ENCODE measurements around the gene YEATS2. TPM values are rescaled to one million over a fixed set of nuclear protein-coding genes. Genes with fewer than 3 reads are reported as not detected.

YEATS2 gene
- total and polyA plus RNA-seq, 2 experiments from 2014 or later: 15.2 to 72.8 TPM

DNA sequence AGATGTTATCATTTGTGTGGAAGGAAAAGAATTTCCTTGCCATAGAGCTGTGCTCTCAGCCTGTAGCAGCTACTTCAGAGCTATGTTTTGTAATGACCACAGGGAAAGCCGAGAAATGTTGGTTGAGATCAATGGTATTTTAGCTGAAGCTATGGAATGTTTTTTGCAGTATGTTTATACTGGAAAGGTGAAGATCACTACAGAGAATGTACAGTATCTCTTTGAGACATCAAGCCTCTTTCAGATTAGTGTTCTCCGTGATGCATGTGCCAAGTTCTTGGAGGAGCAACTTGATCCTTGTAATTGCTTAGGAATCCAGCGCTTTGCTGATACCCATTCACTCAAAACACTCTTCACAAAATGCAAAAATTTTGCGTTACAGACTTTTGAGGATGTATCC is 47.0 kb upstream of the YEATS2 start (continued):
- TF ChIP-seq EZH2phosphoT487 (IDR thresholded peaks at IDR 0.05; ENCODE audit: unreplicated experiment): no peak
- TF ChIP-seq ZNF114 (CRISPR knock-in tag; IDR thresholded peaks at IDR 0.05): no peak
- TF ChIP-seq EZH2 (IDR thresholded peaks at IDR 0.05; ENCODE audit: low read depth, unreplicated experiment): no peak
- TF ChIP-seq, protein P1, sequence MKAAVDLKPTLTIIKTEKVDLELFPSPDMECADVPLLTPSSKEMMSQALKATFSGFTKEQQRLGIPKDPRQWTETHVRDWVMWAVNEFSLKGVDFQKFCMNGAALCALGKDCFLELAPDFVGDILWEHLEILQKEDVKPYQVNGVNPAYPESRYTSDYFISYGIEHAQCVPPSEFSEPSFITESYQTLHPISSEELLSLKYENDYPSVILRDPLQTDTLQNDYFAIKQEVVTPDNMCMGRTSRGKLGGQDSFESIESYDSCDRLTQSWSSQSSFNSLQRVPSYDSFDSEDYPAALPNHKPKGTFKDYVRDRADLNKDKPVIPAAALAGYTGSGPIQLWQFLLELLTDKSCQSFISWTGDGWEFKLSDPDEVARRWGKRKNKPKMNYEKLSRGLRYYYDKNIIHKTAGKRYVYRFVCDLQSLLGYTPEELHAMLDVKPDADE (IDR thresholded peaks at IDR 0.05): no peak
- TF ChIP-seq, protein P2, sequence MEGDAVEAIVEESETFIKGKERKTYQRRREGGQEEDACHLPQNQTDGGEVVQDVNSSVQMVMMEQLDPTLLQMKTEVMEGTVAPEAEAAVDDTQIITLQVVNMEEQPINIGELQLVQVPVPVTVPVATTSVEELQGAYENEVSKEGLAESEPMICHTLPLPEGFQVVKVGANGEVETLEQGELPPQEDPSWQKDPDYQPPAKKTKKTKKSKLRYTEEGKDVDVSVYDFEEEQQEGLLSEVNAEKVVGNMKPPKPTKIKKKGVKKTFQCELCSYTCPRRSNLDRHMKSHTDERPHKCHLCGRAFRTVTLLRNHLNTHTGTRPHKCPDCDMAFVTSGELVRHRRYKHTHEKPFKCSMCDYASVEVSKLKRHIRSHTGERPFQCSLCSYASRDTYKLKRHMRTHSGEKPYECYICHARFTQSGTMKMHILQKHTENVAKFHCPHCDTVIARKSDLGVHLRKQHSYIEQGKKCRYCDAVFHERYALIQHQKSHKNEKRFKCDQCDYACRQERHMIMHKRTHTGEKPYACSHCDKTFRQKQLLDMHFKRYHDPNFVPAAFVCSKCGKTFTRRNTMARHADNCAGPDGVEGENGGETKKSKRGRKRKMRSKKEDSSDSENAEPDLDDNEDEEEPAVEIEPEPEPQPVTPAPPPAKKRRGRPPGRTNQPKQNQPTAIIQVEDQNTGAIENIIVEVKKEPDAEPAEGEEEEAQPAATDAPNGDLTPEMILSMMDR (conservative IDR thresholded peaks at IDR 0.05; ENCODE audit: low read depth in 2 of 2): no peak
- TF ChIP-seq STAT1 (IDR thresholded peaks at IDR 0.05; ENCODE audit: unreplicated experiment): no peak
- no peak for TF ChIP-seq JUNB (IDR thresholded peaks at IDR 0.05; ENCODE audit: unreplicated experiment)

DNA sequence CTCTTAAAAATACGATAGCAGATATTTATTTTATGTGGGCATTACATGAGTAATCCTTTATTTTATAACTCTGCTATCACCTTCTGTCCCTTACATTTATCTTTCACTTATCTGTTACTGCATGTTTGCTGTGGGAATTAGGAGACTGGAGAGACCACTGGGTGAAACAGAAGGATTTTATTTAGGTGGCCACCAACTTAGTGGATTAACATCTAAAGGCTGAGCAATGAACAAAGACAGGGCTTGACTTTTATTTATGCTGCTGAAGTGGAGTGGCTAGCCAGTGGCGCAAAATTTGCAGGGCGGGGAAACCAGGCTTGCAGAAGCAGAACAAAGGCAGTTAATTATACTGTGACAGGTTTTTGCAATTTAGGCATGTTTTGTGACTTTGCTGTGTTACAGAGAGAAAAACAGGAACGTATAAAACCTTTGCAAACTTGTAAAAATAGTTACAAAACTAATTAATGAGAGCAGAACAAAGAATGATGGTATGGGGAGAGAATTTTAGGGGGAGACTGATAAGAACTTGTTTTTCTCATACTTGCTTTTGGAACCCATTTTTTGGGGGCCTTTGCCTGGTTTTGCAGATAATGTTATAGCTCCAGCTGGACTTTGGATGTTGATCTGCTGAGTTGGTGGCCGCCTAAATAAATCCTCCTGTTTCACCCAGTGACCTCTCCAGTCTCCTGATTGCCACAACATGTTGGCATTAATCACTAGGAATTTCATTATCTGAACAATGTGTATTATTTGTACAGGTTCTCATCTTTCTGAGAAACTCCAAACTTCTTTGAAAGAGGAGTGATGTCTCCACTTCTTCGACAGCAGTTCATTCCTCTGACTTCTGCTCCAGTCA is 44.2 kb upstream of the YEATS2 start:
- H3K9me2 ChIP-seq (ENCODE audit: insufficient read depth): no peaks in the 10 kb centered on the region
- ATAC-seq: no peak
- TF ChIP-seq ZNF114 (CRISPR knock-in tag; IDR thresholded peaks at IDR 0.05): no peak
- no peak for TF ChIP-seq ZNF331 (CRISPR knock-in tag; IDR thresholded peaks at IDR 0.05; ENCODE audit: low read depth)
- TF ChIP-seq POLR2AphosphoS5 (IDR thresholded peaks at IDR 0.05; ENCODE audit: low read depth): no peak
- no peak for TF ChIP-seq NANOG (IDR thresholded peaks at IDR 0.05; ENCODE audit: borderline replicate concordance)
- TF ChIP-seq, protein P1 (IDR thresholded peaks at IDR 0.05): no peak
- TF ChIP-seq, protein P3, sequence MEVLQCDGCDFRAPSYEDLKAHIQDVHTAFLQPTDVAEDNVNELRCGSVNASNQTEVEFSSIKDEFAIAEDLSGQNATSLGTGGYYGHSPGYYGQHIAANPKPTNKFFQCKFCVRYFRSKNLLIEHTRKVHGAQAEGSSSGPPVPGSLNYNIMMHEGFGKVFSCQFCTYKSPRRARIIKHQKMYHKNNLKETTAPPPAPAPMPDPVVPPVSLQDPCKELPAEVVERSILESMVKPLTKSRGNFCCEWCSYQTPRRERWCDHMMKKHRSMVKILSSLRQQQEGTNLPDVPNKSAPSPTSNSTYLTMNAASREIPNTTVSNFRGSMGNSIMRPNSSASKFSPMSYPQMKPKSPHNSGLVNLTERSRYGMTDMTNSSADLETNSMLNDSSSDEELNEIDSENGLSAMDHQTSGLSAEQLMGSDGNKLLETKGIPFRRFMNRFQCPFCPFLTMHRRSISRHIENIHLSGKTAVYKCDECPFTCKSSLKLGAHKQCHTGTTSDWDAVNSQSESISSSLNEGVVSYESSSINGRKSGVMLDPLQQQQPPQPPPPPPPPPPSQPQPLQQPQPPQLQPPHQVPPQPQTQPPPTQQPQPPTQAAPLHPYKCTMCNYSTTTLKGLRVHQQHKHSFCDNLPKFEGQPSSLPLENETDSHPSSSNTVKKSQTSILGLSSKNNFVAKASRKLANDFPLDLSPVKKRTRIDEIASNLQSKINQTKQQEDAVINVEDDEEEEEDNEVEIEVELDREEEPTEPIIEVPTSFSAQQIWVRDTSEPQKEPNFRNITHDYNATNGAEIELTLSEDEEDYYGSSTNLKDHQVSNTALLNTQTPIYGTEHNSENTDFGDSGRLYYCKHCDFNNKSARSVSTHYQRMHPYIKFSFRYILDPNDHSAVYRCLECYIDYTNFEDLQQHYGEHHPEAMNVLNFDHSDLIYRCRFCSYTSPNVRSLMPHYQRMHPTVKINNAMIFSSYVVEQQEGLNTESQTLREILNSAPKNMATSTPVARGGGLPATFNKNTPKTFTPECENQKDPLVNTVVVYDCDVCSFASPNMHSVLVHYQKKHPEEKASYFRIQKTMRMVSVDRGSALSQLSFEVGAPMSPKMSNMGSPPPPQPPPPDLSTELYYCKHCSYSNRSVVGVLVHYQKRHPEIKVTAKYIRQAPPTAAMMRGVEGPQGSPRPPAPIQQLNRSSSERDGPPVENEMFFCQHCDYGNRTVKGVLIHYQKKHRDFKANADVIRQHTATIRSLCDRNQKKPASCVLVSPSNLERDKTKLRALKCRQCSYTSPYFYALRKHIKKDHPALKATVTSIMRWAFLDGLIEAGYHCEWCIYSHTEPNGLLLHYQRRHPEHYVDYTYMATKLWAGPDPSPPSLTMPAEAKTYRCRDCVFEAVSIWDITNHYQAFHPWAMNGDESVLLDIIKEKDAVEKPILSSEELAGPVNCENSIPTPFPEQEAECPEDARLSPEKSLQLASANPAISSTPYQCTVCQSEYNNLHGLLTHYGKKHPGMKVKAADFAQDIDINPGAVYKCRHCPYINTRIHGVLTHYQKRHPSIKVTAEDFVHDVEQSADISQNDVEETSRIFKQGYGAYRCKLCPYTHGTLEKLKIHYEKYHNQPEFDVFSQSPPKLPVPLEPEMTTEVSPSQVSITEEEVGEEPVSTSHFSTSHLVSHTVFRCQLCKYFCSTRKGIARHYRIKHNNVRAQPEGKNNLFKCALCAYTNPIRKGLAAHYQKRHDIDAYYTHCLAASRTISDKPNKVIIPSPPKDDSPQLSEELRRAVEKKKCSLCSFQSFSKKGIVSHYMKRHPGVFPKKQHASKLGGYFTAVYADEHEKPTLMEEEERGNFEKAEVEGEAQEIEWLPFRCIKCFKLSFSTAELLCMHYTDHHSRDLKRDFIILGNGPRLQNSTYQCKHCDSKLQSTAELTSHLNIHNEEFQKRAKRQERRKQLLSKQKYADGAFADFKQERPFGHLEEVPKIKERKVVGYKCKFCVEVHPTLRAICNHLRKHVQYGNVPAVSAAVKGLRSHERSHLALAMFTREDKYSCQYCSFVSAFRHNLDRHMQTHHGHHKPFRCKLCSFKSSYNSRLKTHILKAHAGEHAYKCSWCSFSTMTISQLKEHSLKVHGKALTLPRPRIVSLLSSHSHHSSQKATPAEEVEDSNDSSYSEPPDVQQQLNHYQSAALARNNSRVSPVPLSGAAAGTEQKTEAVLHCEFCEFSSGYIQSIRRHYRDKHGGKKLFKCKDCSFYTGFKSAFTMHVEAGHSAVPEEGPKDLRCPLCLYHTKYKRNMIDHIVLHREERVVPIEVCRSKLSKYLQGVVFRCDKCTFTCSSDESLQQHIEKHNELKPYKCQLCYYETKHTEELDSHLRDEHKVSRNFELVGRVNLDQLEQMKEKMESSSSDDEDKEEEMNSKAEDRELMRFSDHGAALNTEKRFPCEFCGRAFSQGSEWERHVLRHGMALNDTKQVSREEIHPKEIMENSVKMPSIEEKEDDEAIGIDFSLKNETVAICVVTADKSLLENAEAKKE (CRISPR knock-in tag; IDR thresholded peaks at IDR 0.05): no peak
- no peak for TF ChIP-seq EZH2phosphoT487 (IDR thresholded peaks at IDR 0.05; ENCODE audit: unreplicated experiment)
- no peak for TF ChIP-seq STAT1 (IDR thresholded peaks at IDR 0.05; ENCODE audit: unreplicated experiment)
- TF ChIP-seq JUNB (IDR thresholded peaks at IDR 0.05; ENCODE audit: unreplicated experiment): no peak
- no peak for TF ChIP-seq EZH2 (IDR thresholded peaks at IDR 0.05; ENCODE audit: low read depth, unreplicated experiment)

More for the DNA sequence above, 44.2 kb upstream of the YEATS2 start:
- H3K4me1 ChIP-seq (ENCODE audit: insufficient read depth): no peaks in the 10 kb centered on the region
- no peak overlapping the region for H3K4me2 ChIP-seq
- H3K36me3 Mint-ChIP-seq (ENCODE audit: low read depth): peaks cover 80% of the 10 kb centered on the region
- peak; percentile 11 for DNase-seq (ENCODE audit: low spot score)
- peaks cover 8% of the 10 kb centered on the region for H3K27me3 Mint-ChIP-seq (ENCODE audit: insufficient read depth, low read depth, poor library complexity)
- H3K4me3 ChIP-seq: no peak overlapping the region
- no peaks in the 10 kb centered on the region for H3K27me3 ChIP-seq (ENCODE audit: insufficient read depth)
- no peaks in the 10 kb centered on the region for H4K20me1 ChIP-seq (replicated peaks; ENCODE audit: insufficient read depth)
- no peak overlapping the region for H3K27ac Mint-ChIP-seq
- H3K4me3 Mint-ChIP-seq: no peak overlapping the region
- no peaks in the 10 kb centered on the region for H3F3A ChIP-seq (replicated peaks; ENCODE audit: low read depth)
- H3K9me3 Mint-ChIP-seq: peaks cover 51% of the 10 kb centered on the region
- H3K36me3 ChIP-seq (ENCODE audit: insufficient read depth): peaks cover 46% of the 10 kb centered on the region
- H3K27ac ChIP-seq (ENCODE audit: low read depth): no peak overlapping the region
- no peaks in the 10 kb centered on the region for H3K4me1 Mint-ChIP-seq
- H2AFZ ChIP-seq: no peak overlapping the region
- H3K79me2 ChIP-seq (replicated peaks; ENCODE audit: insufficient read depth): no peaks in the 10 kb centered on the region

Data from GM23338 (cell line).